NCI-H1436 (cell line): ENCODE results near the gene PLA2G4D.
"Not testable (repeated sequence)": the region's sequence is repeated elsewhere in the genome, so short reads cannot be mapped to it uniquely, and the experiment has no call there.

Source experiments
- DNase-seq: peaks from one replicate; lab custom pipeline; 2025; lab: John Stamatoyannopoulos, UW

The PLA2G4D gene

DNA sequence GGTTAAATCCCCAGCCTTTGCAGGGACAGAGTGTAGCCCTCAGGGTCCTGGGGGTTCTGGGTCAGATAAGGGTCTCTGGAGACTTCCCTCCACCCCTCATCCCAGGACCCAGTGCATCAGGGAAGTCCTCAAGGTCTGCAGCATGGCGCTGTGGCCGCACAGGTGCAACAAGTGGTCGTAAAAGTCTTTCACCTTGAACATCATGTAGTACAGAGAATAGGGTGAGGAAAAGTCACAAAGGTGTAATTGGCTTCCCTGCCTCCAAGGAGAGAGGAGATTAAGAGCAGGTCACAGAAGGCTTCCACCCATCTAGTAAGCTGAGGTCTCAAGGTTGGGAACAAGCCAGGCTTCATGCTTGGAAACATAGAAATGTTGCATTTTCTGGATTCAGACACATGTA is 29.2 kb upstream of the PLA2G4D start:
- DNase-seq = no peak

DNA sequence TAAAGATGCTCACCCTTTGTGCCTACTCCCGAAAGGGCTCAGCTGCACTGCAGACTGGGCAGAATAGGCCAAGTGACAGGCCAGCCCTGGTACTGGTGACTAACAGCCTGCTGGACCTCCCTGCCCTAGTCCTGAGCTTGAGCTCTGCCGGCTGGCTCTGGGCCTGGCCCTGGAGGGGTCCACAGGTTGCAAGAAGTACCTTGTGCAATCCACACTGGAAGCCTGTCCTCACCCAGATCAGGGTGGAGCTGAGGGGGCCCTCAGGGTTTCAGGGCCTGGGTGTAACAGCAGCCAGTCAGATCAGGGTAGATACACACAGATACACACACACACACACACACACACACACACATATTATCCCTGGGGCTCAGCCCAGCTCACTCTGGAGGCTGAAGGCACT is 27.3 kb upstream of the PLA2G4D start:
- DNase-seq = no peak

DNA sequence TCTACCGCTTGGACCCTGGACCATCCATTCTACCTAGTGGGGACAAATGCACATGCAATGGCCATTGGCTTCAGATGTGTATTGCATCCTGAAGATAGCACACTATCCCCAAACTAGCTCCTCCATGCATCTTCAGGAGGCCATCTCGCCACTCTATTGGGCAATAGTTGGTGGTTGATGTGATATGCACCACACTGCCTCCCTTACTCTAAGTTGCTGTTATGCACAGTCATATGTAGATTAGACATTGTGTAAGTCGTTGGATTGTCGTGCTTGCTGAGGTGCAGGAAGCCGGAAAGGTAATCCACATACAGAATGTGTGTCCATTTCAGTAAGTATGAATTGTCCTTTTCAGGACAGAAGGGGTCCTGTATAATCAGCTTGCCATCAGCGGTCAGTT is 26.7 kb upstream of the PLA2G4D start:
- DNase-seq = no peak

DNA sequence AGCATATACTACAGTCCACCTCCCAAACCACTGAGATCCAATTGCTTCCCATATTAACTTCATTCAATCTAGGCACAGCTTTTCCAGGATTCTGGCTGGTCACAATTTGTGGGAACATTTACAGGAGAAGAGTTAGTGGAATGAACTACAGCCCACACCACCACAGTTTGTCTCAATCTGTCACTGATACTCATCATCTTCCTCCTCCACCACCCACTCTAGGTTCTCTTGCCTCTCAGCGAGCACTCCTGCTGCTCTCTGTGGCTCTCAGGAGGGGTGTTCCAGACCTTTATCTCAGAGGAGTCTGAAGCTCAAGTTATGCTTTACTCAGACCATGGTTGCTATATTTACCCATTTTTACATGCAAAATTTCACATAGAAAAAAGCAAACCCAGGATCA is 25.9 kb upstream of the PLA2G4D start:
- DNase-seq = no peak

DNA sequence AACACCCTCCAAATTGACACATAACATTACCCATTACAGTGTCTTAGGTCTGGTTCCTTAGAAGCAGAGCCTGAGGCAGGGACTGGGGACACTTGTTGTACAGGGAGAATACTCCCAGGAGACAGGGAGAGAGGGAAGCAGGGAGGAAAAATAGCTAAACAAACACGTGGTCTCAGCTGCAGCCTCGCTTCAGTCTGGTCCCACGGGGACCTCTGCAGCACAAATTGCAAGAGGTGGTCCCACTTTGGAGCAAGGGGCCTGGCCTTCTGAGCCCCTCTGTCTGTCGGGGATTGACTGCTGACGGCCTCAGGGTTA is 25.0 kb upstream of the PLA2G4D start:
- DNase-seq = no peak

DNA sequence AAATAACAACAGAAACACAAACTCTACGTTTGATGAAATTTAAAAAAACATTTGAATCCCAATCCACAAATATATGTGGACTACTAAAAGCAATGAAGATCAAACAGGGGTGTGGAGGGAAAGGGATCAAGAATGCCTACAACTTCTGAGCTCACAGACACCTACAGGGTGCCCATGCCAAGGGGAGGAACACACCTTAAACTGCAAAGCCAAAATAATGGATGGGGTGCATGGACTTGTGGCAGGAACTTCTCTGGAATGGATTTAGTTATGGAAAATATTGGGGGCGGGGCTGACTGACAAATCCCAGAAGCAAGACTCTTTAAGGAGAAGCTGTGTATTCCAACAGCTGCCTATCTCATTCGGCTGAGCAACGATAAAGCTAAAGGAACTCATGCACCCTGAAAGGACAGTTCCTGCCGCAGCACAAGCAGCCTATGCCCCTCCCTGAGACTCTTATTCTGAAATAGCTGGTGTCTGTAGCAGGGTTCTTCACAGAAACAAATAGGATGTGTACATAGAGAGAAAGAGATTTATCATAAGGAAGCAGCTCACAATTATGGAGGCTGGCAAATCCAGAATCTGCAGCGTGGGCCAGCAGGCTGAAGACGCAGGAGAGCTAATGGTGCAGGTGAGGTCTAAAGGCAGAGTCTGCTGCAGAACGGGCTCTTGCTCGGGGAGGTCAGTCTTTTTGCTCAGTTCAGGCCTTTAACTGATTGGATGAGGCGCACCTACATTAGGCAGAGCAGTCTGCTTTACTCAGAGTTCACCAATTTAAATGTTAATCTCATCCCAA is 24.5 kb upstream of the PLA2G4D start:
- peak; percentile 56 for DNase-seq

DNA sequence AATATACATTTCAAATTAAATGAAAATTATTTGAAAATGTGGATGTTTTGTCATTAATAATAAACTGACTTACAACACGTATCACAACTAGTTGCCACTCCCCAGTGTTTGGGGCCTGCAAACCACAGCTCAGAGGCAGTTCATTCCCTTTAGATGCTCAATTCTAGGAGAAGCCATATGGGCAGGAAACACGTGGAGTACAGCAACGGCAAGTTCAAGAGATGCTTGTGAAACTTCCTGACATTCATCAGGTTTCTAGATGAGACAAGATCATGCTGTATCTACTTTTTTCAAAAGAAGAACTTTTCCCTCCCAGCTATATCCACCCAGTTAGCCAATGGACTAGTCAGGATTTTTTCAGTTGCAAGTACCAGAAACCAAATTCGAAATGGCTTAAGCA is 17.6 kb upstream of the PLA2G4D start:
- DNase-seq = no peak

DNA sequence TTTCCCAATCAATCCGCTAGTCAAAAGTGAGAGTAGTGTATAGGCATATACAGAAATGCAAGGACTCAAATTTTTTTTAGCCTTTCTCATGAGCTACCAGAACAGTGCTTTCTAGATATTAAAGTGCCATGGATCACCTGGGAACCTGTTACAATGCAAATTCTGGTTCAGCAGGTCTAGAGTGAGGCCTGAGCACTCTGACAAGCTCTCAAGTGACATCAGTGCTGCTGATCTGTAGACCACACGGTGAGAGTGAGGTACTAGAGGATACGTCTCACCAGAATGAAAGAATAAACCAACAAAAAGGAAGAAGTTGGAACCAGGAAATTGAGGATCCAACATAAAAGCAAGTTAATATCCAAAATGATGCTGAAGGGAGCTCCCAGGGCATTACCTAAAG is 16.0 kb upstream of the PLA2G4D start:
- DNase-seq = no peak

DNA sequence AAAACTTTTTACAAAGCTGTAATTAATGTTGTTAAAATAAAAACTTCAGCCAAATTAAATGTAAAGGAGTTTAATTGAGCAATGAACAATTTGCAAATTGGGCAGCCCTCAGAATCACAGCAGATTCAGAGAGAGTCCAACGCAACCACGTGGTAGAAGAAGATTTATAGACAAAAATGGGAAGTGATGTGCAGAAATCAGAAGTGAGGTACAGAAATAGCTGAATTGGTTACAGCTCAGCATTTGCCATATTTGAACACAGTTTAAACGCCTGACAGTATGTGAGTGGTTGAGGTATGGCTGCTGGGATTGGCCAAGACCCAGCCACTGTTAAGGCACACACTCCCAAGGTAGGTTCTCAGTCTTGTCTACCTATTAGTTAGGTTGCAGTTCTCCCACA is 14.4 kb upstream of the PLA2G4D start:
- DNase-seq = no peak

DNA sequence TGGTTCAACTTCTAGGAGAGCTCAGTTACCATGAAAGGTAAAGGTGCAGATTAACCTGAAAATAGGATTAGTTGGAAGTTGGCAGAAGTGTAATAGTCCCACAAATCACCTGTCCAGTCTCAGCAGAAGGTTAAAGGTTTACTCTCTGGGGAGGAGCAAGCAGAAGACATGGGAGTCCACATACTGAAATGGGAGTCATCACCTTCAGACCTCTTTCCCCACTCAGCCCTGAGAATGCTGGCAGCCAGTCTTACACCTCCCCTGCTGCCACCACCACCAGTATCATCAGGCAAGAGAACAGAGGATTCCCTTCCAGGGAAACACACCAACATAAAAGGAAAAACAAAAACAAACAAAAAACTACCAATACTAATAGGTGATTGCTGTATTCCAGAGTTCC is 13.8 kb upstream of the PLA2G4D start:
- DNase-seq = no peak

DNA sequence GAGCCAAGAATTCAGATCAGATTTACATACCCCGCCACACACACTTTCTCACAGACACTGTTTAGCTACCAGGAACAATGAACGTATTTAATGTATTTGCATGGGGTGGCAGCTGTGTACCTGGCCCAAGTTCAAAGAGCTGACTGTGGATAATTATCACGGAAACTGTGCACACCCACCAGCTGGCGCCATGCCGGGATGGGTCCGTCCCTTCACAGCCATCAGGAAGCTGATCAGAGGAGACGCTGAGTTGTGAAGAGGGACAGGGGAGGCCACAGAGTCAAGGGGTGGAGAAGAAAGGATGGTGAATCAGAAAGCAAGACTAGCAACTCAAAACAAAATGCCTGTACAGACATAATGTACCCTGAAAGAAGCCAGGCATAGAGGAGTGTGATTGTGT is 13.1 kb upstream of the PLA2G4D start:
- DNase-seq = peak; percentile 70

DNA sequence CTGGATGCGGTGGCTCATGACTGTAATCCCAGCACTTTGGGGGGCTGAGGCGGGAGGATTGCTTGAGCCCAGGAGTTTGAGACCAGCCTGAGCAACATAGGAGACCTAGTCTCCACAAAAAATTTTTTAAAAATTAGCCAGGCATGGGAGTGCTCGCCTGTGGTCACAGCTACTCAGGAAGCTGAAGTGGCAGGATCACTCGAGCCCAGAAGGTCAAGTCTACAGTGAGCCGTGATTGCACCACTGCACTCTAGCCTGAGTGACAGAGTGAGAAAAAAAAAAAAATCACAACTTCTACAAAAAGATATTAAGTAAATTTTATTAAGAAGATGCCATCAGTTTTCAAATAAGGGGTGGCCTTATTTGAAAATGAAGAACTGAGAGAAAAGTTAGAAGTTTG is 11.9 kb upstream of the PLA2G4D start:
- no peak for DNase-seq

DNA sequence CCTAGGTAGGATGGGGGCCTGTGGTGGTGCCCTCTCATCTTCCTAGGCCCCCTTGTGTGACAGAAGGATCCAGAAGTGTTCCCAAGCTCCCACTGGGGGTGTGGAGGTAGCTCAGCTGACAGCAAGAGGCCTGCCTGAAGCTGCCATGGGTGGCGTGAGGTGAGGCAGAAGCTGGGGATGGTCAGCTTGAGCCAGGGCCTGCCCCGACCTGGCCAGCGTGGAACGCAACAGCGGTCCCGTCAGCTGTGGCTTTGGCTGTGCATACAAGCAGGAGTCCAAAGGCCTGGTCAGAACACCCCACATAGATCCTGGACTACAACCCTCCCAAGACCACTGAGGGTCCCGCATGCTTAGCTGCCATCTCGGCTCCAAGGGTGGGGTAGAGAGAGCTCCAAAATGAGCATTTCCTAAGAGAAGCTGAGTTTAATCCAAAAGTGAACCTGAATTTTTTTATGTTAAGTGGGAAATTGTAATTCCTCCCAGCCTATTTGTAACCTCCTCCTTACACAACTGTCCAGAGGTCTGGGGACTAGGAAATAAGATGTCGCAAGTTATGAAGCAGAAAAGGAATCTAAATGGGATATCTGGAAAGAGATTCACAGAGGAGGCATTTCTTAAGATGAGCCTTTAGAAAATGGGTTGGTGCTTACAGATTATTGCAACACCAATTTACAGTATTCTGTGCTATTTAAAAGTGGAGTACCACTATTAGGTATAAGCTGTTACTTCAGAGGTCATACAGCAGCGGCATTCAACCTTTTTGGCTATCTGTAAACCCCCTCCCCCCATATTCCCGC is 9.9 kb upstream of the PLA2G4D start:
- no peak for DNase-seq

DNA sequence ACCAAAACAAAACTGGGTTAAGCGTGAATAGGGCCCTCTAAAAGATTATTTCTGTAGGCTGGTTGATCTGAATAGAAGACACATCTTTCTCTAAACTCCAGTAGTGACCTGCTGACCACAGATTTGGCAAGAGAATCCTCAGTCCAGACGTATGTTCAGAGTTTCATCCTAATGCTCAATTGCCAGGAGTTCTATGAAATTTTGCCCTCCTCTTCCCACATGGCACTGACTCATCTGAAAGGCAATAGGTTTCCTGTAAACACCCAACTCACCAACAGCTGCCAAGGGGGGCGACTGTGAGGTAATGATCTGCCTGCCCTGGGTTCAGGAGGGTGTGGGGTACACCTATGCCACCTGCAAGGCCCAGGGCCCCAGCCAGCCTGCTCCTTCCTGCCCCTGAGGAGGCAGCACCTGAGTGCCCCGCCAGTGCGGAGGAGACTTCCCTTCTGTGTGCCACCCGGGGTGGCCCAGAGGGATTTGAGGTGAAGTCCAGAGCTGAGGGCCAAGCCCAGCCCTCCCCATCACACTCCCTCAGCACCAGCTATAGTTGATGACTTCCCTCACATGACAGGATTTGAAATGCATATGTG is 8.4 kb upstream of the PLA2G4D start:
- no peak for DNase-seq

DNA sequence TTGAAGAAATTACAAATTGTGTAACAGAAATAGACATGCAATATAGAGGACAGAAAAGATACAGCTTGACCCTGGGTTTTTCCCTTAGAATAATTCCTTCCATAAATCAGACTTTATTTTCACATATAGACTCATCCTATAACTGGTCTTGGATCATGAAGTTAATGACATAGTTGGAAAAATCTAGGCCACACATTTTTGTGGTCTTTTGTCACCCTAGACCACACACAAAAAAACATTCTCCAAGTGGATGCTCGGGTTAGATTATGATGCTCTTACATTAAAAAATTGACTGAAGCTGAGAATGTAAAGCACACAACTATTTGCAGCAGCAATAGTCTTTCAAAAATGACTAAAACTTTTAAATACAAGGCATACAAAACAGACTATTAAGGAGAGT is 7.5 kb upstream of the PLA2G4D start:
- DNase-seq = no peak

DNA sequence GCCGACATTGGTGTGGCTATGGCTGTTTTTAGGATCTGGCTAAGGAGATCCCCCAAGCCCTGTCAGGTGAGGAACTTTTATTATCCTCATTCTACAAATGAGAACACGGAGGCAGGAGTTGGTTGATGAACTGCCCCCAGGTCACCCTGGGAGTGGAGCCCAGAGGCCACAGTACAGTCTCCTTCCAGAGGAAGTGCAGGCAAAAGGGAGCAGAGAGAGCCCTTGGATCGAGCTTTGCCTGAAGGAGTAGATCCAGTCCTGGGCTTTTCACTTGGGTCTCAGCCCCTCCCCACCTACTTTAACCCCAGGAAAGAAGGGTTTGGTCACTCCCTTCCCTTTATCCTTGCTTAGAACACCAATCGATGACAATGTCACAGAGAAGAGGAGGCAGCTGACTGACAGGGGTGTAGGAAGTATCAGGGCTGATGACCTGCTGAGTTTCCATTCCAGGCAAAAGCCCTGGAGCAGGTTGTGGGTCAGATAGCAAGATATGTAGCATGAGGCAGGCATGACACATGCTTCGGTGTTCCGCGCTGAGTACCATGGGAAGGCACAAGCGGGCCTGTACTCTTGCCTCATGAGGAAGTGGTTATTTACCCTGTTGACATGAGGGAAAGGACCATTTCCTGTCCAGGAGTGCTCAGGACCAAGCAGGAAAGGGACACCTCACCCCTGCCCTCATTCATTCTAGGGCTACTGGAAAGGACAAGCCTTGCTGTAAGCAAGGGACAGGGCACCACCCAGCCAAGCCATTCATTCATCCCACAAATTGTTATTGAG is 5.8 kb upstream of the PLA2G4D start:
- DNase-seq = no peak

DNA sequence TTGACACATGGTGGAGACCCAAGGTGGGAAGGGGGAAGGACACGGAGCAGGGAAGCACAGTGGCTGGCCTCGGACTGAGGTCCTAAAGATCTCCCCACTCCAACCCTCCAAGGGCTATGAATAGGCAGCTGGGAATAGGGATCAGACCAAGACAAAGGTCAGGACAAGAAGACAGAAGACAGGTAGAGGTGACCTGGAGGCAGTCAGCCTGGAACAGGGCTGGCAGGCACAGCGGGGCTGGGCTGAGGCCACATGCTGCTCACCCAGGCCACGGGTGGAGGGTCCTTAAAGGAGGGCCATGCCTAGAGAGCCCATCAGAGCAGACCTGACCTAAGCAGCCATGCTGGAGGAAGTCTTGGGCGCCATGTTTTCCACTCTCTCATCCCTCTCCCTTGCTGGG is 2.7 kb upstream of the PLA2G4D start:
- DNase-seq = no peak

DNA sequence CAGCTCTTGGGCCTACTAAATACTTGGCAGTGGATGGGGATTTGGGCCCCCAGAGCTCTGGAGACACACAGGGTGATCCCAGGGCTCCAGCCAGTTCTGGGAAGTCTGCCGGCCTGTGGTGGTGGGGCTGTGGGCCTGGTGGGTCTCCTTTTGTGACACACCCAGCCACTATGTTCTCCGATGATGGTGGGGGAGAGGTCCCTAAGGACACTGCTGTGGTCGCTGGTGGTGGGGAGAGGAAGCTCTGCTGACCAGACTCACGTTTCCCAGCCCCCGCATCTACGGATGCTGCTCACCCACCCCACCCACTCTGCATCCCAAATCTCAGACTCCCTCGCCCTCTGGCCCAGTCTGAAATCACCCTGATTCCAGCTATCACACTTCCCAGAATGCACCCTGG is 396 bp downstream of the PLA2G4D start:
- no peak for DNase-seq

DNA sequence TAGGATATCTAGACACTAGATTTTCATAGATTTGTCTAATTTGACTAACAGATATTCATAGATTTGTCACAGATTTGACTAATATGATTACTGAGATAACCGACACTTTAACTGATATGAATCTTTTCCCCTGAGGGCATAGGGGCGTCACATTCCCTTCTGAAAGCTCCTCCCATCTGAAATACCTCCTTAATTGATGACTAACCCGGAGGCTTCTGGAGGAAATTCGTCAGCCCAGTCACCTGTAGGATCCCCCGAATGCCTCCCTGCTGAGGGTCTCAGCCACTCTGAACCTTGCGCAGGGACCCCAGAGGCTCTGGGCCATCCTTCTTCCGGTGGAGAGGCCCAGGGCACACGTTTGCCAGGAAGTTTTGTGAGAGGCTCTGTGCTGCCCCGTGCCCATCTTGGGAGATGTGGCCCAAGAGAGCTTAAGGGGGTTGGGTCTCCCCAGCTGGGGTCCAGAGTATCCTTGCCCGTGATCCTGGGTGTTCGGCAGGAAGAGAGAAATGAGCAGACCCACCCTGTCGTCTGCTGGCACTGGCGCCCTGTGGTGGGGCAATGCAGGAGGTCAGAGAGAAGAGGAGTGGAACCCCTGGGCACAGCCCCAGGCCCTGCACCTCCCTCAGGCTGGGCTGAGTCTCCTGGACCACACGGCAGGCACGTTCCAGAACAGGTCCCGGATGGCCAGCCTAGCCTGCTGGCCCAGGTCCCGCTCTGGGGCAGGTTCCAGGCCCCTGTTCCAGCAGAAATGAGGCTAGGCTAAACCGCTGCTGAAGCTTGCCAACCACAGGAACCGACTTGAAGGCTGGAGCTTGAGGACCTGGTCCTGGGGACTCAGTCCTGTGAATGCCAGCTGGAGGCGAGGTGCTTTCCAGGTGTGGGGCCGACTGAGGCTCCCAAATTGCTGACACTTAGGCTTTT is 1.7 kb downstream of the PLA2G4D start:
- no peak for DNase-seq

DNA sequence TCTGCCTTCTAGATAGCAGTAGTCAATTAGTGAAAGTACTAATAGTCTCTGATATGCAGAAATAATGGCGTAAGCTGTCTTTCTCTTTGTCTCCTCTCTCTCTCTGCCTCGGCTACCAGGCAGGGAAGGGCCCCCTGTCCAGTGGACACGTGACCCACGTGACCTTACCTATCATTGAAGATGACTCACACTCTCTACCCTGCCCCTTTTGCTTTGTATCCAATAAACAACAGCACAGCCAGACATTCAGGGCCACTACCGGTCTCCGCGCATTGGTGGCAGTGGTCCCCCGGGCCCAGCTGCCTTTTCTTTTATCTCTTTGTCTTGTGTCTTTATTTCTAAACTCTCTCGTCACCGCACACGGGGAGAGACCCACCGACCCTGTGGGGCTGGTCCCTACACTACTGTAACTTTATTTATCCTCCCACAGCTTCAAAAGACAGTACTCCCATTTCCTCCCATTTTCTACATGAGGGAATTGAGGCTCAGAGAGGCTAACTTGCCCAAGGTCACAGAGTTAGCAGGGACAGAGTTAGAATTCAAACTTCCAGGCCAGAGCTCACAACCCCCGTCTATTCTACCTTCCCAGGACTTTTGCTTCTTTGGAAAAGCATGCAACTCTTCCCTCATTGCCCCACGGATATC is 2.5 kb downstream of the PLA2G4D start:
- DNase-seq = not testable (repeated sequence)

DNA sequence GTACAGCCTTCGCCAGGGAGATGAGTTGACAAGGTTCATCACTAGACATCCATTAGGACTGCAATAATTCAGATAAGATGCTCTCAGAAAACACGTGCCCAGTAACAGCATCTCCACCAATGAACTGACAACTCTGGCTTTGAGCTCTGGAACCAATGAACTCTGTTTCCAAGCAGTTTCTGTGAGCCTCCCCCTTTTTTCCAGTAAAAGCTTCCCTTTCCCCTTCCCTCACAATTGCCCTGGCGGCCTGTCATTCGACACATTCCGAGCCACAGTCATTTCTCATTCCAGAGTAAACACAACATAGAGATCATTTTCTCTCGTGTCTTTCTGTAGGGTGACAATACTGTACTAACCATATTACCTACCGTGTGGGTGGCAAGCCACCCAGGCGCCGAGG is 3.6 kb downstream of the PLA2G4D start:
- no peak for DNase-seq
